MCF 10A (cell line): ENCODE measurements around the gene CDK15. TPM values are rescaled to one million over a fixed set of nuclear protein-coding genes. Genes with fewer than 3 reads are reported as not detected.
A peak's percentile ranks its signal among the peaks of the same experiment; 100 is the strongest.
"Not testable (repeated sequence)": the region's sequence is repeated elsewhere in the genome, so short reads cannot be mapped to it uniquely, and the experiment has no call there.

Experiments used
- BruUV-seq: library from RNA; stranded (reverse); fragments of 400-500 nt; replicated peaks from 2 replicates; lab custom pipeline; 2021; lab: Mats Ljungman, UMichigan
- CTCF ChIA-PET: fragments of 300-600 bp; sonication (Branson Sonifier 250); formaldehyde crosslinking; extraction: SDS; loops from one replicate; lab custom pipeline; 2021; ENCODE audit warnings: antibody characterized with exemption, inconsistent platforms; lab: Yijun Ruan, JAX
- POLR2A ChIA-PET: fragments of 300-600, 350-650 bp; sonication (Branson Sonifier 250); formaldehyde crosslinking; extraction: SDS; loops from one replicate; lab custom pipeline; 2020; ENCODE audit warnings: antibody characterized with exemption, inconsistent platforms; lab: Yijun Ruan, JAX
- DNase-seq: peaks from one replicate; pipeline ENCODE4 v3.0.0-alpha.2; 2018; ENCODE audit not compliant: unreplicated experiment
- H3K27ac Mint-ChIP-seq: one replicate; pipeline ENCODE4 v1.8.0; 2022; ENCODE audit warnings: mild to moderate bottlenecking, low read depth, mixed read lengths; ENCODE audit not compliant: unreplicated experiment
- H3K27me3 Mint-ChIP-seq: one replicate; pipeline ENCODE4 v1.8.0; 2022; ENCODE audit warnings: mixed read lengths; ENCODE audit not compliant: insufficient read depth, unreplicated experiment
- H3K36me3 Mint-ChIP-seq: one replicate; pipeline ENCODE4 v1.8.0; 2022; ENCODE audit warnings: mild to moderate bottlenecking, moderate library complexity, mixed read lengths; ENCODE audit not compliant: insufficient read depth, unreplicated experiment
- H3K4me1 Mint-ChIP-seq: one replicate; pipeline ENCODE4 v1.8.0; 2022; ENCODE audit warnings: mixed read lengths; ENCODE audit not compliant: insufficient read depth, unreplicated experiment
- H3K4me3 Mint-ChIP-seq: one replicate; pipeline ENCODE4 v1.8.0; 2022; ENCODE audit warnings: mild to moderate bottlenecking, moderate library complexity, mixed read lengths; ENCODE audit not compliant: unreplicated experiment
- H3K9me3 Mint-ChIP-seq: one replicate; pipeline ENCODE4 v1.8.0; 2022; ENCODE audit warnings: mixed read lengths; ENCODE audit not compliant: unreplicated experiment
- CTCF ChIP-seq: fragments of 200-600 bp; IDR thresholded peaks from one replicate; pipeline ENCODE4 v1.8.0; 2022; ENCODE audit warnings: antibody characterized with exemption, mild to moderate bottlenecking; ENCODE audit not compliant: unreplicated experiment
- intact Hi-C: fragments of 100-400 bp; cut with micrococcal nuclease; formaldehyde crosslinking; loops from 2 replicates; pipeline ENCODE4 v1.14.1; 2022
- total RNA-seq: library from RNA; stranded (reverse); gene quantifications from 2 replicates; pipeline ENCODE4 v1.2.3, GENCODE V29; 2022

The CDK15 gene
- total RNA-seq, 1 experiment from 2014 or later: not detected

GRCh38 chr2:201798252-201798913 lies 8.0 kb upstream of the CDK15 start:
- CTCF ChIA-PET: interaction anchor here (1.0 to 2.6 kb wide), 2 partner anchors 63 to 259 kb away, joined by 3 to 25 read pairs; no protein-coding TSS in a partner anchor
- Mint-ChIP-seq H3K27ac (no peak overlapping the region), H3K4me3 (no peak overlapping the region), H3K36me3 (no peaks in the 10 kb centered on the region), H3K4me1 (peaks cover 12% of the 10 kb centered on the region), H3K27me3 (no peaks in the 10 kb centered on the region), H3K9me3 (no peaks in the 10 kb centered on the region)
- intact Hi-C loops: loop anchor here (5.0 to 10.0 kb wide), 3 partner anchors 304 to 564 kb away; no protein-coding TSS in a partner anchor
- no peak for TF ChIP-seq CTCF
- BruUV-seq: no TSS peak
- POLR2A ChIA-PET: interaction anchor here (0.6 to 1.6 kb wide), 2 partner anchors 17 to 377 kb away, joined by 4 to 7 read pairs; partner anchors contain the start of gene ALS2
- peak; percentile 63 for DNase-seq

- H3K27ac Mint-ChIP-seq, H3K36me3 Mint-ChIP-seq, CTCF ChIA-PET, BruUV-seq, H3K4me3 Mint-ChIP-seq, H3K27me3 Mint-ChIP-seq, H3K9me3 Mint-ChIP-seq: not testable (repeated sequence)
- POLR2A ChIA-PET: interaction anchor here (1.6 kb wide), 1 partner anchor 18 kb away, joined by 7 read pairs; the partner anchor contains the start of gene ALS2
- intact Hi-C loops: loop anchor here (5.0 to 10.0 kb wide), 3 partner anchors 303 to 564 kb away; no protein-coding TSS in a partner anchor
- peaks cover 12% of the 10 kb centered on the region for H3K4me1 Mint-ChIP-seq
- peak; percentile 30 for DNase-seq
- TF ChIP-seq CTCF: peak; percentile 10
These were observed 7.4 kb upstream of the CDK15 start for GRCh38 chr2:201798914-201799285.

GRCh38 chr2:201807452-201807999 lies 1.2 kb downstream of the CDK15 start:
- H3K9me3 Mint-ChIP-seq: no peaks in the 10 kb centered on the region
- intact Hi-C loops: no loop called here
- no peak for DNase-seq
- no peak overlapping the region for H3K4me3 Mint-ChIP-seq
- H3K4me1 Mint-ChIP-seq: no peaks in the 10 kb centered on the region
- POLR2A ChIA-PET: interaction anchor here (0.5 to 1.2 kb wide), 3 partner anchors 31 to 426 kb away, joined by 3 to 4 read pairs (median 4); no protein-coding TSS in a partner anchor
- no peak overlapping the region for H3K27ac Mint-ChIP-seq
- no peaks in the 10 kb centered on the region for H3K27me3 Mint-ChIP-seq
- CTCF ChIA-PET: interaction anchor here (0.6 to 2.8 kb wide), 4 partner anchors 12 to 52 kb away, joined by 3 to 10 read pairs (median 4); no protein-coding TSS in a partner anchor
- TF ChIP-seq CTCF: no peak
- BruUV-seq: no TSS peak
- H3K36me3 Mint-ChIP-seq: no peaks in the 10 kb centered on the region

GRCh38 chr2:201808027-201808426 lies 1.7 kb downstream of the CDK15 start:
- no peaks in the 10 kb centered on the region for H3K9me3 Mint-ChIP-seq
- TF ChIP-seq CTCF: no peak
- no peak for DNase-seq
- no peaks in the 10 kb centered on the region for H3K36me3 Mint-ChIP-seq
- H3K27me3 Mint-ChIP-seq: no peaks in the 10 kb centered on the region
- H3K4me3 Mint-ChIP-seq: no peak overlapping the region
- H3K4me1 Mint-ChIP-seq: no peaks in the 10 kb centered on the region
- intact Hi-C loops: no loop called here
- no TSS peak for BruUV-seq
- ChIA-PET POLR2A (interaction anchor here (0.8 to 1.2 kb wide), 2 partner anchors 32 to 58 kb away, joined by 4 read pairs; no protein-coding TSS in a partner anchor), CTCF (interaction anchor here (0.7 to 2.8 kb wide), 3 partner anchors 13 to 52 kb away, joined by 3 to 10 read pairs (median 4); no protein-coding TSS in a partner anchor)
- no peak overlapping the region for H3K27ac Mint-ChIP-seq
